Activated naive CD4-positive, alpha-beta T cell treated with Interleukin-2 at 50 U/mL for 16 hours (primary cell): ENCODE data around the gene NDUFB11.

ENCODE experiments used
- DNase-seq: peaks from one replicate; pipeline ENCODE4 v3.0.0-alpha.2; 2020

The NDUFB11 gene

DNA sequence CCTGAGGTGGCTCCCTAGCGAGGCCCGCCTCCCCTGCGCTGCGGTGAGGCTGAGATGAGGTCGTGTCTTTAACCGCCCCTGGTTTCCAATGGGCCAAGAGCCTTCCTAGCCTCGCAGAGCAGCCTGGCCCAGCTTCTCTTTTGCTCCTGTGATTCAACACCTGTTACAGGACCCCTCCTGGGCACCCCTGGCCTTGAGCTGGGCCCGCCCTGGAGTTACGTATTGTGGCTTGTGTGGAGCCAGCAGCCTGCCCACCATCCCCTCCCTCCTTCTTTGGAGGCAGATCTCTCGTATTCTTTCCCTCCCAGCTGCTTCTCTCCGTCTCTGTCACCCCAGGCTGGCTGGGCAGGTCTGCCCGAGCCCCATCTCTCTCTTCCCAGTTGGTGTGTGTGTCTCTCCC, 29.9 kb upstream of the NDUFB11 start:
- DNase-seq, result no peak

DNA sequence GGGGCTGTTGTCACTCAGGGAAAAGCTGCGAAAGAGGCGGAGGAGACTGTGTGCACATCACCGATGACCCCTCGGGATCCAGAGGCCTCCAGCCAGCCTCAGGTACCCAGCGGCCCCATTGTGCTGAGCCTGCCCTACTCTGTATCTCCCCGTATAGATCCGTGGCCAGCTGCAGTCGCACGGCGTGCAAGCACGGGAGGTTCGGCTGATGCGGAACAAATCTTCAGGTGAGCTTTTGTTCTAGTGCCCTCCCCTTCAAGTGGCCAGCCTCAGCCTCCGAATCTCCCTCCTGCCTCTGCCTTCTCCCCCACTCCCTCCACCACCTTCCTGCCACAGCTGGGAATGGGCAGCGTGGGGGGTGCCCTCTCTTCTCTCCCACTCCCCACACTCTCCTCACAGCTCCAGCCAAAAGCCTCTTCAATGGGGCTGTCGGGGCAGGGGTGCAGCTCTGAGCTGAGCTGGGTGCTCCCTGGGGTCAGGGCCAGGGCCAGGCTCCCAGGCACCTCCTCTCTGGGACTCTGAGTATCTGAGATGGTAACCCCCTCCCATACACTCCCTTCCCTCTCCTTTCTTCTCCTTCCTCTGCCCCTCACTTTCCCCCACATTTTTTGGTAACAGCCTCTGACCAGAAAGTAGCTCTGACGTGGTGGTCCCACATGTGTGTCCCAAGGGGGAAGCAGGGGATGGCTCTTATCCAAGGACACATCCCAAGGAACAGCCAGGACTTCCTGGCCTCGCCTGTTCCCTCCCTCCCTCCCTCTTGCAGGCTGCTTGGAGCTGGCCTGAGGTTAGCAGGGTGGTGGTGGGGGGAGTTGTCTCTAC, 28.7 kb upstream of the NDUFB11 start:
- no peak for DNase-seq

DNA sequence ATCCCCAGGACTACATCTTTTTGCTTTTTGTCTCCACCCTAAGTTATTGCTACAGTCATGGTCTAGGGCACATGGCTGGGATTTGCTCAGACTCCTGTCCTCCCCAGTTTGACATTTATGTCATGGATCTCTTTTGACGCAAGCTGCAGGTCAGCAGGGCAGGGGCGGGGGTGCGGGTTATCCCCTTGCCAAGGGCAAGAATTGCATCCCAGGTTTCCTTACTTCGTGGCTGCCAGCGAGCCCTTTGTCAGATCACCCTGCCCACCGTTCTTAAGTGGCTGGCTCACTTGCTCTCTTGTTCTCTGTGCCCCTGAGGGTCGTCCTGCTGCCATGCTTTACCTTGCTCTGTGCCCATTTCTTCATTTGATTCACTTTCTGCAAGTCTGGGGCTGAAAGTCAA, 28.0 kb upstream of the NDUFB11 start:
- no peak for DNase-seq

DNA sequence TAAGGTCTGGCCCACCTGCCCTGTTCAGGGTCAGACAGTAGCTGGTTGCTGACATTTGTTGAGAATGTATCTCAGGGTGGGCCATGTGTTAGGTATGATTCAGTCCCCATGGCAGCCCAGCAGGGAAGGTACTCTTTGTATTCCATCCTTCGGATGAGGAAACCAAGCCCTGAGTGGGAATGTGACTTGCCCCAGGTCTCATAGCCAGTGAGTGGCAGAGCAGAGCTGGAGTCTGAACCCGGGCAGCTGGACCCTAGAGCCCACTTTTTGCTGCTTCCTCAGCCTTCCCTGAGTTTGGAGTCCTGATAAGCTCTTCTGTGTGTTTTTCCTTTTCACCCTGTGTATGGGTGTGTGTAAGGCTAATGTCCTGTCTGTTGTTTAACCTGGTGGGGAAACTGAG, 27.5 kb upstream of the NDUFB11 start:
- no peak for DNase-seq

DNA sequence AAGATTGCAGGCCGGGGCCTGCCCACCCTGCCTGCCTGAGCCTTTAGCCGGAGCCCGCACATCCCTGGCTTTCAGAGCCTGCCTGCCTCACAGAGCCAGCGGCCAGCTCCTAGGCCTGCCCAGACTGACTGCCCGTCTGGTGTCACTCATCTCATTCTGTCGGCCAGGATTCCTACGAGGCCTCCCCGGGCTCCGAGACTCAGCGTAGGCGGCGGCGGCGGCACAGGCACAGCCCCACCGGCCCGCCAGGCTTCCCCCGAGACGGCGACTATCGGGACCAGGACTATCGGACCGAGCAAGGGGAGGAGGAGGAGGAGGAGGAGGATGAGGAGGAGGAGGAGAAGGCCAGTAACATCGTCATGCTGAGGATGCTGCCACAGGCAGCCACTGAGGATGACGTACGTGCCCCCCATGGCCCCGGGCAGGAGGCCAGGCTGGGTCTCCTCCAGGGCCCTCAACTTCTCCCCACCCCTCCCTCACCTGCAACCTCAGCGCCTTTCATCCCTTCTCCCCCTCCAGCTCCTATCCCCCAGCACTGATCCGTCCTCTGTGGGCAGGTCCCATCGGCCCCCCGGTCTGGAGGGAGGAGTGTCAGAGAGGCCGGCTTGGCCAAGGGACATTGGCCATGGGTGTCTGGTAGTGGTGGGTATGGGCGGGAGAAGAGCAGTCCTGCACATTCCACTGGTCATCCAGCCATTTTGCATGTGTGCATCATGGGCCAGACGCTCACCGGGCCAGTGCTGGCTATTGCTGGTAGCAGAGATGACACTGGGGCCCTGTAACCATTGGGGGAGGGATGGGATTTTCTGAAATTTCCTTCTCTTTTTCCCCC, 26.6 kb upstream of the NDUFB11 start:
- no peak for DNase-seq

DNA sequence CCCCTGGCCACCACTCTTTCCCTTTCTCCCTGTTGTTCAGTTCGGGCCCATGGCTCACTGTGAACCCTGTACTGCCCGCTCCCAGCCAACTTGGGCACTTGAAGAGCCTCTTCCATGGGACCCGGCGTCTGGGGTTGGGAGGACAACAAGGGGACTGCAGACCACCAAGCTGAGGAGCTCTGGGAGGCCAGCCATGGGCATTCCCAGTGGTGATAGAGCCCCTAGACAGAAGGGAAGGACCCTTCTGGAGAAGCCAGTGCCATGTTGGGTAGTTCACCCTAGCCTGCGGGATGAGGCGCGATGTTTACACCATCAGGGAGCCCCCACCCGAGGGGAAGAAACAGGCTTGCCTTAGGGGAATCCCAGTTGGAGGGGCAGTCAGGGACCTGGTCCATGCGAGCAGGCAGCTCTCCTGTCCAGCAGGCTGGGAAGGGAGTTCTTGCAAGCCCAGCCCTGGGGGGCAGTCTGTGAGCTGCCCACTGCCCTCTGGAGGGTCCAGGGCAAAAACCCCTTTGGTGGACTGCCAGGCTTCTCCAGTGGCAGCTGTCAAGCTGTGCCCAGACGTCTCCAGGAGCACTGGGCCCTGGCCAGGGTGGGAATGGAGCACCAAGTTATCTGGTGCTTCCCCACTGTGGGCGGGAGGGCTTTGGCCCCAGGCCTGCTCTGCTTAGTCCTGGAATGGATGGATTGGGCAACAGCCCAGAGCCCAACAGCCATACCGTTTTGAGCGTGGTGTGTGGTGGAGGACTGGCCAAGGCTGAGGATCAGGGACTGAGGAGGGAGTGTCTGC, 25.4 kb upstream of the NDUFB11 start:
- DNase-seq, result no peak

DNA sequence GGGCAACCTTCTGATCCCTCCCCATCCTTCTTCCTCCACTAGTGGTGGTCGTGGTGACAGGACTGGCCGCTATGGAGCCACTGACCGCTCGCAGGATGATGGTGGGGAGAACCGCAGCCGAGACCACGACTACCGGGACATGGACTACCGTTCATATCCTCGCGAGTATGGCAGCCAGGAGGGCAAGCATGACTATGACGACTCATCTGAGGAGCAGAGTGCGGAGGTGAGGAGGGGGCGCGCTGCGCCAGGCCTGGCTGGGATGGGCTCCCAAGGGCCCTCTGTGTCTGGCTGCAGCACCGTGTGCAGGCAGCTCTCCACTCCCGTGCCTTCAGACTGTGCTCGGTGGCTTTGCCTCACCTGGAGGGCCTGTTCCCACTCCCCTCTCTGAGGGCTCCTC, 24.8 kb upstream of the NDUFB11 start:
- DNase-seq, result no peak

DNA sequence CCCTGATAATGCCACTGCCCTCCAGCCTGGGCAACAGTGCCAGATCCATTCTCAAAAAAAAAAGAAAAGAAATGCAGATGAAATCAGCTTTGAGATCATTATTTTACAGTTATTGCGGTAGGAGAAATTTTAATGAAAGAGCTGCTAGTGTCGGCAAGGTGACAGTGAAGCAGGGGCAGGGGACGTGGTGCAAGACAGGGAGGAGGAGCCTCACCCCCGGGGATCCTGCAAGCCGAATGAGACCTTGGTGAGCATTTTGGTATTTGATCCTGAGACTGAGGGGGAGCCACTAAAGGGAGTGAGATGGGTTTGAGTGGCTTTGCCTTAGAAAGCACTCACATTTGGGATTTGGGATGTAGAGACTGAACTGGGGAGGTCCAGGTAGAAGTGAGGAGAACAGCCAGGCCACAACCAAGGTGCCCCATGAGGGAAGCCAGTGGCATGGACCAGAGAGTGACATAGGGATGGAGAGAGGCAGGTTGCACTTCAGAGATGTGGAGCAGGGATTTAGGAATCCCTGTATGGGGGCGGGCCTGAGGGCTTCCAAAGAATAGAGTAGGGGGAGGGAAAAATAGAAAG, 24.1 kb upstream of the NDUFB11 start:
- no peak for DNase-seq

DNA sequence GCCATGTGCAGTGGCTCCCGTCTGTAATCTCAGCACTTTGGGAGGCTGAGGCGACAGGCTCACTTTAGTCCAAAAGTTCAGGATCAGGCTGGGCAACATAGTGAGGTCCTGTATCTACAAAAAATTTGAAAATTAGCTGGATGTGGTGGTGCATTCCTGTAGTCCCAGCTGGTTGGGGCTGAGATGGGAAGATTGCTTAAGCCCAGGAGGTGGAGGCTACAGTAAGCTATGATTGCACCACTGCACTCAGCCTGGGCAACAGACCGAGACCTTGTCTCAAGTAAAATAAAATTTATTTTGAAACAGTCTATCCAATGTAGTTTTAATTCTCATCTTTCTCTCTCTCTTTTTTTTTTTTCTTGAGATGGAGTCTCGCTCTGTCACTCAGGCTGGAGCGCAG, 21.6 kb upstream of the NDUFB11 start:
- no peak for DNase-seq

DNA sequence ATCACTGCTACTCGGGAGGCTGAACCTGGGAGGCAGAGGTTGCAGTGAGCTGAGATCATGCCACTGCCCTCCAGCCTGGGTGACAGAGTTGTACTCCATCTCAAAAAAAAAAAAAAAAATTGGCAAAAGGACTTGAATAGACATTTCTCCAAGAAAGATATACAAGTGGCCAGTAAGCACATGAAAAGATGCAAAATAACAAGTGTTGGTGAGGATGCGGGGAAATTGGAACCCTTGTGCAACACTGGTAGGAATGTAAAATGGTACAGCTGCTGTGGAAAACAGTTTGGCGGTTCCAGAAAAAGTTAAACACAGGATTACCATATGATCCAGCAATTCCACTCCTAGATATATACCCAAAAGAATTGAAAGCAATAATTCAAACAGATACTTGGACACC, 19.9 kb upstream of the NDUFB11 start:
- no peak for DNase-seq

DNA sequence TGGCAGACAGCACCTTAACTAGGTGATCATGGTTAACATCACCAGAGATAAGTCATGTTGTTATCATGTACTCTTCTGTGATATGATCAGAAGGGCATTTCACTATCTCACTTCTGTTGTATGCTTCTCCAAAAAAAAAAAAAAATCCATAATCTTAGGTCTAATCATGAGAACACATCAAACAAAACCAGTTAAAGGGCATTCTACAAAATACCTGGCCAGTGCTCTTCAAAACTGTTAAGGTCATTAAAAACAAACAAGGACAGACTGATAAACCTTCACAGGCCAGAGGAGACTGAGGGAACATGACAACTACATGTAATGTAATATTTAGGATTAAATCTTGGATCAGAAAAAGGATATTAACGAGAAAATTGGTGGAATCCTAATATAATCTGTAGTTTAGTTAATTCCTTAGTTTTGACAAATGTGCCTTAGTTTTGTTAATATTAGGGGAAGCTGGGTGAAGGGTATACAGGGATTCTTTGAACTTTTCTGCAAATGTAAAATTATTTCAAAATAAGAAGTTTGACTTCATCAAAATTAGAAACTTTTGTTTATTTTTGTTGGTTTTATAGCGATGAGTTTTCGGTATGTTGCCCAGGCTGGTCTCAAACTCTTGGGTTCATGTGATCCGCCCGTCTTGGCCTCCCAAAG, 18.6 kb upstream of the NDUFB11 start:
- DNase-seq, result no peak

DNA sequence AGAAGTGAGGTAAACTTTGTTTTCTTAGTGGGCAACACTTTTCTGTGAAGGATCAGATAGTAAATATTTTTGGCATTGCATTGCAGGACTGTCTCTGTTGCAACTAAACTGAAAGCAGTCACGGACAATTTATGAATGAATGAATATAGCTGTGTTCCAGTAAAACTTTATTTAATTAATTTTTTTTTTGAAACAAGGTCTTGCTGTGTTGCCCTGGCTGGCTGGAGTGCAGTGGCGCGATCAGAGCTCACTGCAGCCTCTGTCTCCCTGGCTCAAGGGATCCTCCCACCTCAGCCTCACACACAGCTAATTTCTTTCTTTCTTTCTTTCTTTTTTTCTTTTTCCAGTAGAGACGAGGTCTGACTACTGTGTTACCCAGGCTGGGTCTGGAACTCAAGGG, 16.3 kb upstream of the NDUFB11 start:
- DNase-seq, result no peak

DNA sequence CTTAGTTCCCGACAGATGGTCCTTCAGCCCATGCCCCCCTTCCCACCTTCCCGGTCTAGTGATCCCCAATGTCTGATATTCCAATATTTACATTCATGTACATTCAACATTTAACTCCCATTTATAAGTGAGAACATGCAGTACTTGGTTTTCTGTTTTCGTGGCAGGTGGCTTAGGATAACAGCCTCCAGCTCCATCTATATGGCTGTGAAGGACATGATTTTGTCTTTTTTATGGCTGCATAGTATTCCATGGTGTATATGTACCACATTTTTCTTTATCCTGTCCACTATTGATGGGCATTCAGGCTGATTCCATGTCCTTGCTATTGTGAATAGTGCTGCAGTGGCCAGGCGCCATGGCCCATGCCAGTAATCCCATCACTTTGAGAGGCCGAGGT, 14.3 kb upstream of the NDUFB11 start:
- DNase-seq, result no peak

DNA sequence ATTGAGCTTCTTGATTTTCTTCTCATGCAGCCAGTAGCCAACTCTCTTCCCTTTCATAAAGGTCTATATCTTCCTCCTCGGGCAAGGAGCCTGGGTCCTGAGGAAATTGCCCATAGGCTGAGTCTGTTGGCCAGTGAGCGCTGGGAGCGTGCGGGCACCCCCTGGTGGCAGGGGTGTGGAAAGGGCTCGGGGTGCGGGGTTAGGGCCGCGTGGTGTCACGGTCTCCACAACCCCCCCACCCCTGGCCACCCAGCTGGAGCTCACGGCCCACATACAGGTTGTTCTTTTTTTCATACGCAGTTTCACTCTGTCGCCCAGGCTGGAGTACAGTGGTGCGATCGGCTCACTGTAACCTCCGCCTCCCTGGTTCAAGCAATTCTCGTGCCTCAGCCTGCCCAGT, 13.6 kb upstream of the NDUFB11 start:
- no peak for DNase-seq

DNA sequence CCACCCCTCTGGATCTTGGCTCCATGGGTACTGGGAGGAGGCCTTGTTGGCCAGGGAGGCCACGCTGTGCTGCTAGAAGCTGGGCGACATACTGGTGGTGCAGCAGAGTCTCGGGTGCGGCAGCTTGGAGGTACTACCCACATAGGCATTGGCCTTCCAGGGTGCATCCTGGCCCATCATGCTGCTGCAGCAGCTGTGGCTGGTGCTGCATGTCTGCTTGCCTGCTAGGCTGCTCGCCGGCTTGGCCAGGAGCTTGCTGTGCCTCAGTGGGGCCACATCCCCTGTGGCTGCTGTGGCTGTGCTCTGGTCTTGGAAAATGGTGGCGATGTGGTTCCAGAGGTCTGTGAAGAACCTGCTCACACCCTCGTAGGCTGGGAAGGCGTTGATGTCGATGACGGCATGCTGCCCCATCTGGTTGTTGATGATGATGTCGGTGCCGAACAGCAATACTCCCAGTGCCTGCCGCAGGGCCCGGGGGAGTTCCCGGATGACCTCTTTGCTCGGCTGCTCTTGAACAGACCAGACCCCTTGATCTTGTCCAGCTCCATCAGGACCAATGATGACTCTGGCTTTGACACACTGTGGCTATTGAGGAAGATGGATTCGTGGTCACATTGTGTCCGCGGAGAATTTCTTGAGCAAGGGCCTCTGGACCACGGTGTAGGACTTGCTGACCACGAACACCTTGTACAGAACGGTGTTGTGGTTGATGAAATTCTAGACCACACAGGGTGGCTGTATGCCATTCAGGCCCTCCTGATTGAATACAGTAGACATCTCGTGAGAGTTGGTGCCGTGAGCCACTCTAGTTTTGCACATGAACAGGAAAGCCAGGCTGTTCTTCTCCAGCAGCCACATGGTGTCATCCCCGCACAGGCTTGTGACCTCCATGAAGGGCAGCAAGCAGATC, 12.4 kb upstream of the NDUFB11 start:
- no peak for DNase-seq

DNA sequence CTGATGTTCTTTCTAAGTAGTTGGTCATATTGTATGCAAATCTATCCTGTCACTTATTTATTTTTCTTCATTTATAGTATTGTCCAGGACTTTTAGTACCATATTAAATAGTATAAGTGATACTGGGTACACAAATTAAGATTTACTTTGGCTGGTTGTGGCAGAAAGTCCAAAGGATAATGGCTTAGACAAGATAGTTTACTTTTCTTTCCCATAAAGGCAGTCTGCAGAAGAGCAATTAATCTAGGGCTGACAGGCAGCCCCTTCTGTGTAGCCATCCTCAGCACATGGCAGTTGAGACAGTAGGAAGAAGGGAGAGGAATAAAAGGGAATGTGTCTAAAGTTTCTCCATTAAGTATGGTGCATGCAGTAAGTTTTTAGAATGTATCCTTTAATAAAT, 6.9 kb upstream of the NDUFB11 start:
- DNase-seq, result no peak

DNA sequence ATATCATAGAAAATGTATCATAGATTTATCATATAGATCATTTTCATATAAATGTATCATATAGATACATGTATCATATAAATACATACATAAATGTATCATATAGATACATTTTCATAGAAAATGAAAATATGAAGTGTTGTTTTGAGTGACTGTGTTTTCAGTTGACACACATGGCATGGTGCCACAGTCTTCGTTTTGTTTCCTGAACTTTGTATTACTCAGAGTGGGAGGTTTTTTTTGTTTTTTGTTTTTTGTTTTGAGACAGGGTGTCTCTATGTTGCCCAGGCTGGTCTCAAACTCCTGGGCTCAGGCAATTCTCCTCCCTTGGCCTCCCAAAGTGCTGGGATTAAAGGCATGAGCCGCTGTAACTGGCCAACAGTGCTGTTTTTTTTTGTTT, 4.4 kb upstream of the NDUFB11 start:
- DNase-seq, result peak; percentile 46

DNA sequence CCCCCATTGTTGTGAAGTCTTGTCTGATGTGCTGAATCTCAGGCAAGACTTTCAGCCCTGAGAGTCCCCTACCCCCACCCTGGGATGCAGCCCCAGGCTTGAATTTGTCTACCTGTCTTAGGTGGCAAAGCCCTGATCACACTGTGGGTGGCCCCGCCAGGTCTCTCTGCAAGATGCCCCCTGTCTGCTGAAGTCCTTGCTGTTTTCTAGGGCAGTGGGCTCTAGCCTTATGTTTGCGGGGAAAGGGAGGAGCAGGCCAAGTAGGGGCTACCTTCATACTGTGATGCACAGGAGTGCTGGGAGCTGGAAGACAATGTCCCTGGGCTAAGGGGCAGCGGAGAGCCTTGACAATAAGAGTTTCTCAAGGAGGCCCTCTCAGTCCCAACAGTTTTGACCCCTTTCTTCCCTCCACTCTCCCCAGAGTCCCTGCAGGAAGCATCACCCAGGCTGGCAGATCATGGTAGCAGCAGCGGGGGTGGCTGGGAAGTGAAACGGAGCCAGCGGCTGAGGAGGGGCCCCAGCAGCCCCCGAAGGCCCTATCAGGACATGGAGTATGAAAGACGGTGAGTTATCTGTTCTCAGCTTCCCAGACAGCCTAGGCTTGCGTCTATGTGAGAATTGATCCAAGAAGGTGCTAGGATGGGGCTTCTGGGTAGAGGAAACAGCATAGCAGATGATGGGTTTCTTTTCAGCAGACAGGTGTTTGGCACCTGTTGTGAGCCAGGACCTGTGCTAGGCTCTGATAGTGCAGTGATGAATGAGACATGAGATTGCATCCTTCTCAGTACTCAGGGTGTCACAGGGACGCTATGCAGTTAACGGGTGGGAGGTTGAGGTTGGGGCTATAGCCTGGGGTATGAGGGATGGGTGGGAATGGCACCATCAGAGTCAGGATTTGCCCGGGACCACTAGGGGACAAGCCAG, 2.7 kb upstream of the NDUFB11 start:
- no peak for DNase-seq

DNA sequence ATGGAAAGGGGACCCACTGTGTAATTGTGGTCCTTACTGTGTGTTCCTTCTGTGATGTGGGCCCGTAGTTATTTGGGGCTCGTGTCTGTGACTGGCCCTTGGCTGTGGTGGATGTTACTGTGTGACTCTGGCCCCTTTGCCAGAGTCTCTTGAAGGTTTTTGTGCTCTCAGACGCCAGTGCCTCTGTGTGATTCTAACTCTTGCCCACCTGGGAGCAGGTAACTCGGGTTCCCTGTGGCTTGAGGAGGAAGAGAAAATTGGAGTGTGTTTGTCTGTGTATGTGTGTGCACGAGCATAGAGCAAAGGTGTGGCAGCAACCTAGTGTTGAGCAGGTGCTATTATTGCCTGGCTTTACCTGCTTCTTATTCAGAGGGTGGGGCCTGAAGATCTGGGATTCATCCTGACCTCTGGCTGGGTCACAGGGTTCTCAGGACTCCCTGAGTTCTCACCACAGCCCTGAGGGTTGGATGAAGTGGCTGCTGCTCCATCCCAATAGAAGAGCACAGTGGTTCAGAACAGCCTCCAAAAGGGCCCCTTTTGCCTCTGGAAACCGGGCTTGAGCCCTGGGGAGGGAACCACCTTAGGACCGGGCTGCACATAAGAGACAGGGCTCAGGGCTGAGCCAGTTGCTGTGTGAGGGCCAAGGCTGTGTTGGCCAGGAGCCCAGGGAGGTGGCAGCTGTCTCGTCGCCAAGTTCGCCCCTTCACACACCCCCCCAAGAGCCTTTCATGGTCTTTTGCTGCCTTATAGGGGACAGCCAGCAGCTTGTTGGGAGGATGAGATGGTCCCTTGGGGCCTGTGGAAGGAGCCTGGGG, 1.8 kb upstream of the NDUFB11 start:
- no peak for DNase-seq
